NCI-H1436 treated with DMSO at 0.1 percent for 48 hours (cell line): ENCODE results near the gene BUD23.
A peak's percentile ranks its signal among the peaks of the same experiment; 100 is the strongest.
"Not testable (repeated sequence)": the region's sequence is repeated elsewhere in the genome, so short reads cannot be mapped to it uniquely, and the experiment has no call there.

Source experiments
- DNase-seq: peaks from one replicate; lab custom pipeline; 2025; lab: John Stamatoyannopoulos, UW

The BUD23 gene, protein sequence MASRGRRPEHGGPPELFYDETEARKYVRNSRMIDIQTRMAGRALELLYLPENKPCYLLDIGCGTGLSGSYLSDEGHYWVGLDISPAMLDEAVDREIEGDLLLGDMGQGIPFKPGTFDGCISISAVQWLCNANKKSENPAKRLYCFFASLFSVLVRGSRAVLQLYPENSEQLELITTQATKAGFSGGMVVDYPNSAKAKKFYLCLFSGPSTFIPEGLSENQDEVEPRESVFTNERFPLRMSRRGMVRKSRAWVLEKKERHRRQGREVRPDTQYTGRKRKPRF

DNA sequence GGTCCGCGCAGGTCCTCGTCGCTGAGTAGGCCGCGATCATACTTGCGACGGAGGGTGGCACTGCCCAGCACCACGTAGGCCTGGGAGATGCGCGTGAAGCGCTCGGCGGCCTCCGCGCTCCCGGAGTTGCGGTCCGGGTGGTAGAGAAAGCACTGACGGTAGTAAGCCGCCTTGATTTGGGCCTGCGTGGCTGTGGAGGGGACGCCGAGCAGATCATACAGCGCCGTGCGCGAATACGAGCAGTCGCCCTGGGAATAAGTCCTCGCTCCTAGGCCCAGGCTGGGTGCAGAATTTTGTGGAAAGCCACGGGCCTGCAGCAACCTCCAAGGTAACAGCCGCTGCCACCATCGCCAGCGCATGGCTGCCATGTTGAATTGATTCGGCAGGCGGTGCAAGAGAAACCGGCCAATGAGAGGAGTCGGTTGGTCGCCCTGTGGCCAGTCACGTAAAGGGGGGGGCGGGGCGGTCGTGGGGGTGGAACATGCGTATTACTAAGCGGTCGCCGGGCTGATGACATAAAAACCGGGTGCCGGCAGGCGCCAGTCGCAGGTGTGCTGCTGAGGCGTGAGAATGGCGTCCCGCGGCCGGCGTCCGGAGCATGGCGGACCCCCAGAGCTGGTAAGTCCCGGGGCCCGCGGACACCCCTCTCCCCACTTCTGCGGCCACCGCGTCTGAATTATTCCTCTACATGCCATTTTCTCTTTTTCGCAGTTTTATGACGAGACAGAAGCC is at the start of gene BUD23, which contains the start of gene DNAJC30:
BUD23 (plus strand) TSS at position 542 of the 732 bp plus-strand sequence; CDS start at position 571, 29 bp downstream.
DNAJC30 (minus strand) TSS at position 398 of the 732 bp plus-strand sequence; CDS start at position 368, 30 bp downstream.
- DNase-seq, result peak; percentile 50

DNA sequence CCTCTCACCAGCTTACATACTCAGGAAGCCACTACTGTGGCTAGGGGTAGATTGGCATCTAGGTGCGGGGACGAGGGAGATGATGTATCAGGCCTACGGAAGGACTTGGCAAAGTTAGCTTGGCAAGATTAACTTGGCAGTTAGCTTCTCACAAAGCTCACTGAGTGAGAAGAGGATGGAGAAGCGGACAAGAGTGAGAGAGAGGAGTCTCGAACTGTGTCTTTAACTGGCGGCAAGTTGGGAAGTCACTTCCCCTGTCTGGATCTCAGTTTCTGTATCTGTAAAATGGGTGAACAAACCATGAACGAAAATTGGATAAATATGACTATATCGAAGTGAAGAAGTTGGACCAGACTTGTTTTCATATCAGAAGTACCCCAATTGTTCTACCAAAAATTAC is 49.6 kb upstream of the BUD23 start:
- no peak for DNase-seq

DNA sequence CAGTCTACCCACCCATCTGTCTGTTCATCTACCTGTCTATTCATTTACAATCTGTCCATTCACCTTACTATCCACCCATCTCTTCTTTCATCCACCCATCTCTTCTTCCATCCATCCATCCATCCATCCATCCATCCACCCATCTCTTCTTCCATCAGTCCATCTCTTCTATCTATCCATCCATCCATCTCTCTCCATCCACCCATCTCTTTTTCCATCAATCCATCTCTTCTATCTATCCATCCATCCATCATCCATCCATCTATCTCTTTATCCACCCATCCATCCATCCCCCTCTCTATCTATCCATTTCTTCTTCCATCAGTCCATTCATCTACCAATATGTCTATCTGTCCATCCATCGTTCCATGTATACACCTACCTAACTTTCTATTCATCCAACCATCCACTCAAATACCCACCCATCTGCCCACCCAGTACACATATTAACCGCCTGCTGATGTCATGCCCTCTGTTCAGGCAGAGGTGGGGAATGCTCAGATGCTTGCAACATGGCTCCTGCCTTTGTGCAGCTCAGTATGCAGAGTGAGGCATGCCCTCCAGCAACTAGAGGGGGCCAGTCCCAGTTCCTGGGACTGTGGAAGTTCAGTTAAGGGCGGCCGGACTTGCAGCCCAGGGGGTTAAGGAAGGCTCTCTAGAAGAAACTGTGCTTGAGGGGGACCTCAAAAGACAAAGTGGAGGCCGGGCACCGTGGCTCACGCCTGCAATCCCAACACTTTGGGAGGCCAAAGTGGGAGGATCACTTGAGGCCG is 47.8 kb upstream of the BUD23 start:
- no peak for DNase-seq

DNA sequence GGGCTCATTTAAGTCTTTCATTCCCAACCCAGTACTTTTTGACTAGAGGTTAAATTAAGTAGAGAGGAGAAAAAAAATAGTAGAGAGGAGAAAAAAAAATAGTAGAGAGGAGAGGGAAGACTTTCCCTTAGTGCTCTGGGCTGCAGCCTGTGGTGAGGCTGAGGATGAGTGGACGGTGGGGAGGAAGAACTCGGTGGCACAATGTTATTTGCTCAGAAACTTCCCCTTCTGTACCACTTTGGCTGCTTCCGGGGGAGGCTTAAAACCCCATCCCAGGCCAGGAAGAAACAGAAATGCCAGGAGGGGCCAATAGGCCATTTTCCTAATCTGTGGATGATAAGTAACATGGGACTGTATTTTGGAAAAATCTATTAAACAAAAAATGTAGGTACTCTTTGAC is 44.5 kb upstream of the BUD23 start:
- DNase-seq, result no peak

DNA sequence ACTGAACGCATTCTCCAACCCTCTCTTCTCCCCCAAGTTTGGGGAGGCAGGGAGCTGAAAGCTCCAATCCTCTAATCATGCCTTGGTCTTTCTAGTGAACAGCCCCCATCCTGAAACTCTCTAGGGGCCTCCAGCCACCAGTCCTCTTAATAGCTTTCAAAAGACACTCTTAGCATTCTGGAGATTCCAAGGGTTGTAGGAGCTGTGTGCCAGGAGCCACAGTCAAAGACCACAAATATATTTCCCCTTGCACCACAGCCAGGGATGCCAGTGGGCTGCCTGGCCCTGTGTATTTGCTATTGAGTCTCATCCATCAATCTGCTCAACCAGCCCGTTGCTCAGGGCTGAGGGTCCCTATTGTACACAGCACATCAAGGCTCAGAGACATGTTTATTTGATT is 40.6 kb upstream of the BUD23 start:
- no peak for DNase-seq

DNA sequence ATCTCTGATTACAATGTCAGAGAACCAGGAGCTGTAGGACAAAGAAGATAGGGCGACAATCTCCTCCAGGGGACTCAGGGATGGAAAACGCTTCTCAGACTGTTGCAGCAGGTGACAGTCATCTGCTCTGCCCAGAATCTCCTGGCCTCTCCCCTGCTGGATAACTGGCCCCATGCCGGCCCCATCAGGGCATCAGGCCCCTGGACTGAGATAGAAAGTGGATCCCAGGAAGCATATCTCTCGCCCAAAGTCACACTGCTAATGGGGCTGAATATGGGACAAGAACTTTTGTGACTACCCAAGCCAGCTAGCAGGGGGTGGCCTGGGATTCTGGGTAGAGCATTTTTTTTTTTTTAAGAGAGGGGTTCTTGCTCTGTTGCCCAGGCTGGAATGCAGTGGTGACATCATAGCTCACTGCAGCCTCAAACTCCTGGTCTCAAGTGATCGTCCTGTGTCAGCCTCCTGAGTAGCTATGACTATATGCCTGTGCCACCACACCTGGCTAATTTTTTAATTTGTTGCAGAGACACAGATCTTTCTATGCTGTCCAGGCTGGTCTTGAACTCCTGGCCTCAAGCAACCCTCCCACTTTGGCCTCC is 38.6 kb upstream of the BUD23 start:
- no peak for DNase-seq

DNA sequence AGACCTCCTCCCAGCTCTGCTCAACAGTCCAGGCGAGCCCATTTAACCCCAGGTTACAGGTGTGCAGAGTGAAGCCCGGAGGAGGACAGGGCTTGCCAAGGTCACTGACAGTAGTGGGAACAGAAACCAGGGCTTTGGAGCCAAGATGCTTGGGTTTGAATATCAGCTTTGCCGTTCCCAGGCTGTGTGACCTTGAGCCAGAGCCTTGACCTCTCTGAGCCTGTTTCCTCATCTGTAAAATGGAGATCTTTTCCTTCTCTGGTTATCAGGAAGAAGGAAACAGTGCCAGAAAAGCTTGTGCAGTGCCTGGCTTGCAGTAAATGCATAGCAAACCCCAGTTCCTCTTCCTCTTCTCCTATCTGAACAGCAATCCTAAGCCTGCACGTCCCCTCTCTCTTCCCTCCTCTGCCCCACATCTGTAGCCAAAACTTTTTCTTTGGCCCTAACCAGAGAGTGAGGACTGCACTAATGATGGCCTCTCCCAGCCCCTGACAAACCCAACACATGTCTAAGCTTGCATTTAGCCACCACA is 37.7 kb upstream of the BUD23 start:
- DNase-seq, result no peak

DNA sequence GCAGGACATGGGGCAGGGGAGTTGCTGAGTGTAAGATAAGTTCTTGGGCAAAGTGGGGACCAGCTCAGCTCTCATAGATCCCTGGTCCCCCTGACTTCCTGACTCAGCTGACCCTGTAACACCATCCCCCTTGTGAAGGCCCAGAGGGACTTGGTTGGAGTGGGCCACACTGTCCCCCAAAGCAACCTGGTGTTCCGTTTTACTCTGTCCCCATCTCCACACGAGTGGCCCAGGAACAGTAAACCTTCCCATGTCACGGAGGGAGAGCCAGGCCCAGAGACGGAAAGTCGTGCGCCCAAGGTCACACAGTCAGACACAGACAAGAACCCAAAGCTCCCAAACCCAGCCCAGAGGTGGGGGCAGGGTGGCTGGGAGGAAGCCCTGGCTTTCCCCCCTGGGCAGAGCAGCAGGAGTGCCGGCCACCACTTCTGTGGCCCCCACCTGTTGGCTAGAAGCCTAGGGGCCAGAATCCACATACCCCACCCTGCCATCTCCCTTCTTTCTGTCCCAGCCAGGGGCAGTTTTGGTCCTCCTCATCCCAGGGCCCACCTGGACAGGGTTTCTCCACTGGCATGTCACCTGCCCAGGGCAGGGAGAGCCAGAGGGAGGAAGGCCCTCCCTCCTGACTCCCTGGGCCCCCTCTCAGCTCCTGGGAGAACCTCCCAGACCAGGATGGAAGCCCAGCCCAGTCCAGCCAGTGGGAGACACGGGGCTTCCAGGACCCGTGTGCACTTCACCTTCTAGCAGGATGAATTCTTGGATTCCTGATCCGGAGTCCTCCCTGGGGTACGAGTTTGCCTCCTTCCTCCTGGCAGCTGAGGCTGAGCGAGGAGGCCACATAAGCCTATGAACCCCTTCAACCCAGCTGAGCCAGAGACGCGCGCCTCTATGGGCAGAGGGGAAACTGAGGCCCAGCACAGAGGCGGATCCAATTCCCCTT is 36.3 kb upstream of the BUD23 start:
- DNase-seq, result no peak

DNA sequence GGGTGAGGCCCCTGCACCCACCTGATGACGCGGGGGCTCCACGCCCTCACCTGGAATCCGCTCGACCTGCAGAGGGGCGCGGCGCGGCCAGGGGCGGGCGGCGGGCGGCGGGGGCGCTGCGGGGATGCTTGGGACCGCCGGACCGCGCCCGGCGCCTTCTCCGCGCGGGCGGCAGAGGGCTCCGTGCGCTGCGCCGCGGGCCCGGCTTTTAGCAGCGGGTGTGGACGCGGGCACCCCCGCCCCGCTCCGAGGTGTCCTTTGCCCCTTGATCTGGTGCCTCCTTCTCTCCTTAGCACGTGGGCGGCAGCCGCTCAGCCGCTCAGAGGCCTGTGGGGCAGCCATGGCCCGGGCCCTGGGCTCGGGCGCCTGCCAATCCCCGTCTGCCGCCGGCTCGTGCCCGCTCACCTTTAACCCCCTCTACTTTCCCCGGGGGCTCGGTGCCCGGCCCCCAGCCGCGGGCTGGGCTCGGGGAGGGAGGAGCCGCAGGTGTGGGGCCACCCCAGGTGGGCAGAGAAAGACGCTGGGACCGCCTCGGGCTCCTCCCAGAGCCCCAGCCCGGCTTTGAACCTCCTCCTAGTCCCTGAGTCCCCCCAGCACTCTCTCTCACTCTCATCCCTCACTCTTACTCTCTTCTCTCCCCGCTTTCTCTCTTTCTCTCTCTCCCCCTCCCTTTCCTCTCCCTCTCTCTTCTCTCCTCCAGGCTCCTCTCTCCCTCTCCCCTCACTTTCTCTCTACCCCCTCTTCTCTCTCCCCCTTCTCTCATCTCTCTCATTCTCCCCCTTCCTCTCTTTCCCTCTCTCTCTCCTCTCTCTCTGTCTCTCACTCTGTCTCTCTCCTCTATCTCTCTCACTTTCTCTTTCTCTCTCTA is 35.4 kb upstream of the BUD23 start:
- no peak for DNase-seq

DNA sequence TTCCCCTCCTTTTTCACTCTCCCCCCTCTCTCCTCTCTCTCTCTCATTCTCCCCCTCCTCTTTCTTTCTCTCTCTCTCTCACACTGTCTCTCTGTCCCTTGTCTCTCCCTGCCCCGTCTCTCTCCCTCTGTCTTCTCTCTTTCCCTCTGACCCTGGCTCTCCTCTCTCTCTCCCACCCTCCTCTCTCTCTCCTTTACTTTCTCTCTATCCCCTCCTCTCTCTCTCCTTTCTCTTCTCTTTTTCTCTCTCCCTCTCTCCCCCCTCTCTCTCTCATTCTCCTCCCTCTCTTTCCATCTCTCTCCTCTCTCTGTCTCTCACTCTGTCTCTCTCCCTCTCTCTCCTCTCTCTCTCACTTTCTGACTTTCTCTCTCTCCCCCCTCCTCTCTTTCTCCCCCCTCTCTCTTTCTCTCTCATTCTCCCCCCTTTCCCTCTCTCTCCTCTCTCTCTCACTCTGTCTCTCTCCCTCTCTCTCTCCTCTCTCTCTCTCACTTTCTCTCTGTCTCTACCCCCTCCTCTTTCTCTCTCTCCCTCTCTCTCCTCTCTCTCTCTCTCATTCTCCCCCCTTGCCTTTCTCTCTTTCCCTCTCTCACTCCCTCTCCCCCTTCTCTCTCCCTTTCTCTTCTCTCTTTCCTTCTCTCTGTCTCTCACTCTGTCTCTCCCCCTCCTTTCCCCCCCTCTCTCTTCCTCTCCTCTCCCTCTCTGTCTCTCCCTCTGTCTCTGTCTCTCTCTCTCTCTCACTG is 34.6 kb upstream of the BUD23 start:
- DNase-seq, result no peak

DNA sequence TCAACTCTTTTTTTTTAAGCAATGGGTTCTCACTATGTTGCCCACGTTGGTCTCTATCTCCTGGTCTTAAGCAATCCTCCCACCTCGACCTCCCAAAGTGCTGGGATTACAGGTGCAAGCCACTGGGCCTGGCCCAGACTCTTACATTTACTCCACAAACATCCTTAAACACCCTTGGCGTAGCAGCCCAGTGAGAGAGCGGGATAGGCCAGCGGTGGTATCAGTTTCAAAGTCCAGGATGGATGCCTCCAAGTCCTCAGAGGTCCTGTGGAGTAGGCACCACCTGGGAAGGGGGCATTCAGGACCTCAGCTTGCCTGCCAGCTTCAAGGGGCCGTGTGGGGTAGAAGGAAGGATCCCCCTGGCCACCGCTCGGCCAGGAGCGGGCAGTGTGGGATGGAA is 33.8 kb upstream of the BUD23 start:
- DNase-seq, result no peak

DNA sequence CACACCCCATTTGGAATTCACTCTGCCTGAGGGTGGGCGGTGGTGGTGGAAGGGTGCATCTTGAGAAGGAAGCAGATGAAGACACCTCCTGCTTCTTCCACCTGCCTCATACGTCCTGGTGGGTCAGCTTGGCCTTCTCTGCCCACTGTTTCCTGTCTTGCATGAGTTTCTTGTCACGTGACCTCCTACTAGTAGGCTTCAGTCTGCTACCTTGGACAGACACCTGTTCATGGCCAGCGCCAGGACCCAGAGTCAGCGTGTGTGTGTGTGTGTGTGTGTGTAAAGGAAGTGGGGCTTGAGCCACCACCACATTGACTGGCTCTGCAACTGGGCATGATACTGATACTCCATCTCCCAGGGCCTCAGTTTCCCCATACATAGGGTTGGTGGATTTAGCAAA is 32.9 kb upstream of the BUD23 start:
- DNase-seq, result no peak

DNA sequence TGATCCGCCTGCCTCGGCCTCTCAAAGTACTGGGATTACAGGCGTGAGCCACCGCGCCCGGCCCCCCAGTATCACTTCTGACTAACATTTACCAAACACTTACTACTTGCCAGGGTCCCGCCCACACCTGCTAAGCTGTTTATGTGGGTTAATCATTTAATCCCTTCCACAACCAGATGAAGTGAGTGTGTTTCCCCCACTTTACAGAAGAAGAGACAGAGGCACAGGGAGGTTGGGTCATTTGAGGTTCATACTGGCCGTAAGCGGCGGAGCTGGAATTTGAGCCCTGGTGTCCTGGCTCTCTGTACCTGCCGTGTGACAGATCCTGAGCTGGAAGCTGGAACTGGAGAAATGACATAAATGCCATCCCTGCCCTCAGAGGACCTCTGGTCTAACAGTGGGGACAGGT is 30.9 kb upstream of the BUD23 start:
- DNase-seq, result no peak

DNA sequence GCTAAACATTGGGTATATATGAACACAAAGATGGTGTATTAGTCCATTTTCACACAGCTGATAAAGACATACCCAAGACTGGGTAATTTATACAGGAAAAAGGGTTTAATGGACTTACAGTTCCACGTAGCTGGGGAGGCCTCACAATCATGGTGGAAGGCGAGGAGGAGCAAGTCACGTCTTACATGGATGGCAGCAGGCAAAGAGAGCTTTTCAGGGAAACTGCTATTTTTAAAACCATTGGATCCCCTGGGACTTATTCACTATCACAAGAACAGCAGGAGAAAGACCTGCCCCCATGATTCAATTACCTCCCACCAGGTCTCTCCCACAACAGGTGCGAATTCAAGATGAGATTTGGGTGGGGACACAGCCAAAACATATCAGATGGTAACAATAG is 28.1 kb upstream of the BUD23 start:
- DNase-seq, result not testable (repeated sequence)

DNA sequence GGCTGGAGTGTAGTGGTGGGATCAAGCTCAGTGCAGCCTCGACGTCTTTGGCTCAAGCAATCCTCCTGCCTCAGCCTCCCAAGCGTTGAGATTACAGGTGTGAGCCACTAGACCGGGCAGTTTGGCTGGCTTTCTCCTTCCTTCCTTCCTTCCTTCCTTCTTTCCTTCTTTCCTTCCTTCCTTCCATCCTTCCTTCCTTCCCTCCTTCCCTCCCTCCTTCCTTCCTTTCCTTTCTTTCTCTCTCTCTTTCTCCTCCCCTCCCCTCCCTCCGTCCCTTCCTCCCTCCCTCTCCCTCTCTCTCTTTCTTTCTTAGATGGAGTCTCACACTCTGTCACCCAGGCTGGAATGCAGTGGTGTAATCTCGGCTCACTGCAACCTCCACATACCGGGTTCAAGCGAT is 23.4 kb upstream of the BUD23 start:
- DNase-seq, result no peak

DNA sequence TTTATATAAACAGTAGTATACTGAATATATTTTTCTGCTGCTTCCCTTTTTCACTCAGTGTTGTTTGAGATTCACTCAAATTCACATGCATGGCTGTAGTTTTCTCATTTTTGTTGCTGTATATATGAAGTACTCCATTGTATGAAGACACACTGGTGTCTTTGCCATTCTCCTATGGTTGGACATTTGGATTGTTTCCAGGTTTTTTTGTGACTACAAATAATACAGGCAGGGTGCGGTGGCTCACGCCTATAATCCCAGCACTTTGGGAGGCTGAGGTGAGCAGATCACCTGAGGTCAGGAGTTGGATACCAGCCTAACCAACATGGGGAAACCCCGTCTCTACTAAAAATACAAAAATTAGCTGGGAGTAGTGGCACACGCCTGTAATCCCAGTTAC is 22.8 kb upstream of the BUD23 start:
- not testable (repeated sequence) for DNase-seq

DNA sequence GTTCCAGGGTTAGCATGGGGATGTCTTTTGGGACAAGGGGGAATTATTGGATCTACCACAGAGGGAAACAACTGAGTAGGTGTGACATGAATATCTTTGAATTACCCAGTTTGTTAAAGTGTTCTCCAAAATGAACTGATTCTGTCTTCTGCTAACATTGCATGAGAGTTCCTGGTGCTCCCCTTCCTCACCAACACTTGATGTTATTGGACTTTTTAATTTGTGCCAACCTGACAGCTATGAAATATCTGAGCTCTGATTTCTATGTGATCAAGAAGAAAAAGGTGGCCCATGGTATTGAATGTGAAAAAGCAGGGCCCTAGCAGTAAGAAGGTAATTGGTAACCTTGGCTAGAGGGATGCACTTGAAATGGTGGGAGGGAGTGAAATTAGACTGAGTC is 20.4 kb upstream of the BUD23 start:
- no peak for DNase-seq

DNA sequence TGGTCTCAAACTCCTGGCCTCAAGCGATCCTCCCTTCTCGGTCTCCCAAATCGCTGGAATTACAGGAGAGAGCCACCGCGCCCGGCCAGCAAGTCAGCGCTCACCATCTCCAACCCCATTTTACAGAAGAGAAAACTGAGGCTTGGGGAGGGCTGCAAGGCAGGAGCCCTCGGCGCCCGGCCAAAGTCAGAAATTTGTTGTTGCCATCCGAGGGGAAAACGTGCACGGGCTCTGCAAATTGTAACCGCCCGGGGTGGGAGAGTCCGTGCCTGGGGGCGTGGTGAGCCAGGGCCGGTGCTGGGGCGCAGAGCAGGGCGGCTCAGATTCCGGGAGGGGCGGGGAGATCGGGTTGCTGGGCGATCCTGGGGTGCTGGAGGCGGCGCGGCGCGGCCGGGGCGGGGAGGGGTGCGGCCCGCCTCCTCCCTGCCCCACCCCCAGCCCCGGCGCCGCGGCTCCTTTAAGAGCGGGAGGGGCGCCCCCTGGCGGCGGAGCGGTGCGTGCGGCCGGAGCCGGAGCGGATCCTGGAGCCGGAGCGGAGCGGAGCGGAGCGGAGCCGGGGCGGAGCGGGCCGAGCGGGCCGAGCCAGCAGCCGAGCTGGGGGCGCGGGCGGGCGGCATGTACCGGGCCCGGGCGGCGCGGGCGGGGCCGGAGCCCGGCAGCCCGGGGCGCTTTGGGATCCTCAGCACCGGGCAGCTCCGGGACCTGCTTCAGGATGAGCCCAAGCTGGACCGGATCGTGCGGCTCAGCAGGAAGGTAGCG is 15.9 kb upstream of the BUD23 start, which contains the start of gene VPS37D:
VPS37D (plus strand) TSS at position 488 of the 759 bp plus-strand sequence; CDS start at position 616, 128 bp downstream.
- peak; percentile 38 for DNase-seq
